Activated CD8-positive, alpha-beta memory T cell treated with anti-CD3 and anti-CD28 coated beads, Interleukin-2, amount 10 ng/mL, durations not matched to agents 7 days and 5 days (primary cell): ENCODE data around the gene TMEM217. TPM values are rescaled to one million over a fixed set of nuclear protein-coding genes. Genes with fewer than 3 reads are reported as not detected.

ENCODE experiments used
- ATAC-seq: fragments of 150-1000 bp; cut with Tn5 transposase; one replicate; pipeline ENCODE4 v1.10.0; 2021; ENCODE audit warnings: moderate library complexity
- CTCF ChIA-PET: fragments of 350-600 bp; sonication (Branson Sonifier 250); formaldehyde crosslinking; loops from one replicate; lab custom pipeline; 2021; ENCODE audit warnings: antibody characterized with exemption; lab: Charles Lee
- DNase-seq: peaks from one replicate; pipeline ENCODE4 v3.0.0-alpha.2; 2020
- H3K27ac Mint-ChIP-seq: one replicate; pipeline ENCODE4 v1.8.0; 2021; ENCODE audit warnings: mild to moderate bottlenecking, mixed read lengths
- H3K27me3 Mint-ChIP-seq: one replicate; pipeline ENCODE4 v1.8.0; 2021; ENCODE audit warnings: mixed read lengths
- H3K36me3 Mint-ChIP-seq: one replicate; pipeline ENCODE4 v1.8.0; 2021; ENCODE audit warnings: mild to moderate bottlenecking, mixed read lengths
- H3K4me1 Mint-ChIP-seq: one replicate; pipeline ENCODE4 v1.8.0; 2021; ENCODE audit warnings: mixed read lengths
- H3K4me3 Mint-ChIP-seq: one replicate; pipeline ENCODE4 v1.8.0; 2021; ENCODE audit warnings: mild to moderate bottlenecking, moderate library complexity, mixed read lengths
- H3K9me3 Mint-ChIP-seq: one replicate; pipeline ENCODE4 v1.8.0; 2022; ENCODE audit warnings: low read depth, mixed read lengths
- total RNA-seq, 2 experiments: library from RNA; stranded (reverse); gene quantifications; one replicate each; pipeline ENCODE4 v1.2.3, GENCODE V29; 2021

Gene TMEM217
- total RNA-seq, 2 experiments from 2014 or later, result 2.7 to 5.7 TPM

GRCh38 chr6:37254881-37255280, 3.1 kb downstream of the TMEM217 start:
- CTCF ChIA-PET, result no interaction called here
- H3K4me1 Mint-ChIP-seq, result peaks cover 21% of the 10 kb centered on the region

GRCh38 chr6:37253486-37254007, 4.4 kb downstream of the TMEM217 start:
- H3K9me3 Mint-ChIP-seq, result no peaks in the 10 kb centered on the region
- no peak overlapping the region for H3K4me3 Mint-ChIP-seq
- CTCF ChIA-PET, result no interaction called here
- peaks cover 11% of the 10 kb centered on the region for H3K4me1 Mint-ChIP-seq
- DNase-seq (no peak), ATAC-seq (no peak)
- no peaks in the 10 kb centered on the region for H3K36me3 Mint-ChIP-seq
- H3K27ac Mint-ChIP-seq, result no peak overlapping the region
- H3K27me3 Mint-ChIP-seq, result no peaks in the 10 kb centered on the region

More at GRCh38 chr6:37254881-37255280, 3.1 kb downstream of the TMEM217 start:
- DNase-seq, result no peak
- peaks cover 2% of the 10 kb centered on the region for H3K36me3 Mint-ChIP-seq
- no peaks in the 10 kb centered on the region for H3K27me3 Mint-ChIP-seq
- H3K27ac Mint-ChIP-seq, result no peak overlapping the region
- no peak overlapping the region for H3K4me3 Mint-ChIP-seq
- no peak for ATAC-seq
- H3K9me3 Mint-ChIP-seq, result no peaks in the 10 kb centered on the region

- DNase-seq (no peak), ATAC-seq (no peak)
- CTCF ChIA-PET, result no interaction called here
- Mint-ChIP-seq H3K27me3 (peaks cover 2% of the 10 kb centered on the region), H3K4me1 (no peaks in the 10 kb centered on the region), H3K27ac (no peak overlapping the region), H3K9me3 (no peaks in the 10 kb centered on the region), H3K36me3 (peaks cover 2% of the 10 kb centered on the region), H3K4me3 (no peak overlapping the region)
Observed at GRCh38 chr6:37251211-37251780, 6.6 kb downstream of the TMEM217 start.

- ATAC-seq (no peak), DNase-seq (no peak)
- H3K36me3 Mint-ChIP-seq, result peaks cover 2% of the 10 kb centered on the region
- H3K4me1 Mint-ChIP-seq, result peaks cover 12% of the 10 kb centered on the region
- CTCF ChIA-PET, result interaction anchor here (0.5 kb wide), 1 partner anchor 1253 kb away, joined by 3 read pairs; no protein-coding TSS in a partner anchor
- H3K4me3 Mint-ChIP-seq, result no peak overlapping the region
- peaks cover 2% of the 10 kb centered on the region for H3K27me3 Mint-ChIP-seq
- no peak overlapping the region for H3K27ac Mint-ChIP-seq
- no peaks in the 10 kb centered on the region for H3K9me3 Mint-ChIP-seq
Observed at GRCh38 chr6:37244430-37245310, 13.3 kb downstream of the TMEM217 start.

GRCh38 chr6:37243816-37244370, 14.1 kb downstream of the TMEM217 start:
- peaks cover 2% of the 10 kb centered on the region for H3K36me3 Mint-ChIP-seq
- H3K27ac Mint-ChIP-seq, result no peak overlapping the region
- CTCF ChIA-PET, result no interaction called here
- peaks cover 15% of the 10 kb centered on the region for H3K4me1 Mint-ChIP-seq
- H3K27me3 Mint-ChIP-seq, result peaks cover 2% of the 10 kb centered on the region
- no peak for DNase-seq
- no peaks in the 10 kb centered on the region for H3K9me3 Mint-ChIP-seq
- no peak for ATAC-seq
- no peak overlapping the region for H3K4me3 Mint-ChIP-seq

GRCh38 chr6:37243131-37243815, 14.7 kb downstream of the TMEM217 start:
- peaks cover 19% of the 10 kb centered on the region for H3K4me1 Mint-ChIP-seq
- no peaks in the 10 kb centered on the region for H3K9me3 Mint-ChIP-seq
- DNase-seq (no peak), ATAC-seq (no peak)
- peaks cover 2% of the 10 kb centered on the region for H3K27me3 Mint-ChIP-seq
- CTCF ChIA-PET, result interaction anchor here (0.9 kb wide), 1 partner anchor 72 kb away, joined by 3 read pairs; no protein-coding TSS in a partner anchor
- H3K27ac Mint-ChIP-seq, result no peak overlapping the region
- peaks cover 2% of the 10 kb centered on the region for H3K36me3 Mint-ChIP-seq
- H3K4me3 Mint-ChIP-seq, result no peak overlapping the region

- peaks cover 2% of the 10 kb centered on the region for H3K27me3 Mint-ChIP-seq
- CTCF ChIA-PET, result interaction anchor here (0.9 kb wide), 1 partner anchor 72 kb away, joined by 3 read pairs; no protein-coding TSS in a partner anchor
- no peak for ATAC-seq
- H3K9me3 Mint-ChIP-seq, result no peaks in the 10 kb centered on the region
- no peak overlapping the region for H3K27ac Mint-ChIP-seq
- no peak for DNase-seq
- peaks cover 22% of the 10 kb centered on the region for H3K4me1 Mint-ChIP-seq
- H3K4me3 Mint-ChIP-seq, result no peak overlapping the region
- H3K36me3 Mint-ChIP-seq, result peaks cover 2% of the 10 kb centered on the region
Observed at GRCh38 chr6:37242429-37243052, 15.4 kb downstream of the TMEM217 start.

GRCh38 chr6:37241775-37242428, 16.0 kb downstream of the TMEM217 start:
- H3K4me1 Mint-ChIP-seq, result peaks cover 29% of the 10 kb centered on the region
- DNase-seq (no peak), ATAC-seq (no peak)
- no peak overlapping the region for H3K27ac Mint-ChIP-seq
- no peaks in the 10 kb centered on the region for H3K9me3 Mint-ChIP-seq
- no peaks in the 10 kb centered on the region for H3K27me3 Mint-ChIP-seq
- no peak overlapping the region for H3K4me3 Mint-ChIP-seq
- CTCF ChIA-PET, result no interaction called here
- H3K36me3 Mint-ChIP-seq, result no peaks in the 10 kb centered on the region

GRCh38 chr6:37241131-37241530, 16.8 kb downstream of the TMEM217 start:
- peaks cover 31% of the 10 kb centered on the region for H3K4me1 Mint-ChIP-seq
- H3K36me3 Mint-ChIP-seq, result no peaks in the 10 kb centered on the region
- DNase-seq (no peak), ATAC-seq (no peak)
- no peaks in the 10 kb centered on the region for H3K9me3 Mint-ChIP-seq
- H3K4me3 Mint-ChIP-seq, result no peak overlapping the region
- H3K27ac Mint-ChIP-seq, result no peak overlapping the region
- H3K27me3 Mint-ChIP-seq, result no peaks in the 10 kb centered on the region
- CTCF ChIA-PET, result no interaction called here

GRCh38 chr6:37239950-37240713, 17.8 kb downstream of the TMEM217 start:
- no peaks in the 10 kb centered on the region for H3K27me3 Mint-ChIP-seq
- peak overlapping the region; percentile 83 for H3K27ac Mint-ChIP-seq
- peak; percentile 71 for DNase-seq
- no peak overlapping the region for H3K4me3 Mint-ChIP-seq
- peak; percentile 87 for ATAC-seq
- H3K4me1 Mint-ChIP-seq, result peaks cover 31% of the 10 kb centered on the region
- no peaks in the 10 kb centered on the region for H3K9me3 Mint-ChIP-seq
- CTCF ChIA-PET, result interaction anchor here (1.2 to 1.9 kb wide), 3 partner anchors 19 to 222 kb away, joined by 3 to 4 read pairs (median 4); no protein-coding TSS in a partner anchor
- H3K36me3 Mint-ChIP-seq, result no peaks in the 10 kb centered on the region

GRCh38 chr6:37239526-37239925, 18.4 kb downstream of the TMEM217 start:
- H3K4me1 Mint-ChIP-seq, result peaks cover 31% of the 10 kb centered on the region
- no peaks in the 10 kb centered on the region for H3K27me3 Mint-ChIP-seq
- H3K9me3 Mint-ChIP-seq, result no peaks in the 10 kb centered on the region
- H3K27ac Mint-ChIP-seq, result peak overlapping the region; percentile 83
- ATAC-seq, result no peak
- H3K4me3 Mint-ChIP-seq, result no peak overlapping the region
- no peak for DNase-seq
- H3K36me3 Mint-ChIP-seq, result no peaks in the 10 kb centered on the region
- CTCF ChIA-PET, result interaction anchor here (1.1 to 1.9 kb wide), 4 partner anchors 20 to 221 kb away, joined by 3 to 4 read pairs (median 4); no protein-coding TSS in a partner anchor
